ENCODE results near the gene NR4A3. TPM values are rescaled to one million over a fixed set of nuclear protein-coding genes. Genes with fewer than 3 reads are reported as not detected.
"Not testable (repeated sequence)": the region's sequence is repeated elsewhere in the genome, so short reads cannot be mapped to it uniquely, and the experiment has no call there.

NR4A3 gene
- polyA plus RNA-seq, 2 of the 4 experiments (the other 2 are of a cell fraction): 1.6 to 2.0 TPM

DNA sequence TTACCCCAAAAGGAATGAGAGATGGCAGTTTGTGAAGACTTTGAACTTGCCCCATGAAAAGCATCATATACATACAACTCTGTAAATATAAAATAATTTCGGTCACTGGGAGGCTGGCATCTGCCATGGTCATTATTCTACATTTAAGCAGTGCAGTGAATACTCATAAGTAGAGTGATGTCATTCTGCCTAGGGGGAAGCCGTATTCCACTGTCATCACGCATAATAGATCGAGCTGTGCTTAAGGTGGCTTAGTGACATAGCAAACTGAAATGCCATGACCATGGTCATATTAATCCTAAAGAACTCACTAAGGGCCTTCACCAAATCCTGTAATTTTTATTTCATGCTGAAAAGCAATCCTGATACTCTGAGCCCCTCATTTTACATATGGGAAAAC is 42.4 kb upstream of the NR4A3 start:
- ChIA-PET POLR2A (no interaction called here), CTCF (interaction anchor here (1.4 kb wide), 1 partner anchor 24 kb away, joined by 4 read pairs; no protein-coding TSS in a partner anchor)
- Histone ChIP-seq H3K4me1 (no peaks in the 10 kb centered on the region), H3K27ac (no peak overlapping the region), H3K9me3 (no peaks in the 10 kb centered on the region), H3K4me2 (no peak overlapping the region), H3K4me3 (no peak overlapping the region)
- ATAC-seq (no peak), FAIRE-seq (no peak), DNase-seq (ENCODE audit: low read depth in 1 of 2, low spot score in 1 of 2) (no peak)
- TF ChIP-seq CBX2 (IDR thresholded peaks at IDR 0.05; ENCODE audit: borderline replicate concordance, low read depth) (no peak), FOXS1 (CRISPR knock-in tag; IDR thresholded peaks at IDR 0.05) (no peak), ZFP36 (IDR thresholded peaks at IDR 0.05; ENCODE audit: borderline replicate concordance, partially characterized antibody) (no peak), RCOR1 (IDR thresholded peaks at IDR 0.05; ENCODE audit: low read depth, low read length) (no peak), PBX3 (IDR thresholded peaks at IDR 0.05) (no peak), MAZ (IDR thresholded peaks at IDR 0.05; ENCODE audit: borderline replicate concordance, low read depth, low read length) (no peak), BHLHE40 (IDR thresholded peaks at IDR 0.05; ENCODE audit: low read depth, low read length) (no peak), RFX5 (IDR thresholded peaks at IDR 0.05) (no peak), JUNB (IDR thresholded peaks at IDR 0.05) (no peak), HDAC2 (IDR thresholded peaks at IDR 0.05) (no peak), KDM1A (IDR thresholded peaks at IDR 0.05; ENCODE audit: low read depth) (no peak), ZC3H11A (IDR thresholded peaks at IDR 0.05) (no peak), CHD2 (IDR thresholded peaks at IDR 0.05; ENCODE audit: low read length, partially characterized antibody) (no peak), EHMT2 (IDR thresholded peaks at IDR 0.05; ENCODE audit: low read depth) (no peak), HOXB13 (CRISPR knock-in tag; IDR thresholded peaks at IDR 0.05; ENCODE audit: low read depth) (no peak), CEBPB (IDR thresholded peaks at IDR 0.05) (no peak)
- TF ChIP-seq, protein P1, sequence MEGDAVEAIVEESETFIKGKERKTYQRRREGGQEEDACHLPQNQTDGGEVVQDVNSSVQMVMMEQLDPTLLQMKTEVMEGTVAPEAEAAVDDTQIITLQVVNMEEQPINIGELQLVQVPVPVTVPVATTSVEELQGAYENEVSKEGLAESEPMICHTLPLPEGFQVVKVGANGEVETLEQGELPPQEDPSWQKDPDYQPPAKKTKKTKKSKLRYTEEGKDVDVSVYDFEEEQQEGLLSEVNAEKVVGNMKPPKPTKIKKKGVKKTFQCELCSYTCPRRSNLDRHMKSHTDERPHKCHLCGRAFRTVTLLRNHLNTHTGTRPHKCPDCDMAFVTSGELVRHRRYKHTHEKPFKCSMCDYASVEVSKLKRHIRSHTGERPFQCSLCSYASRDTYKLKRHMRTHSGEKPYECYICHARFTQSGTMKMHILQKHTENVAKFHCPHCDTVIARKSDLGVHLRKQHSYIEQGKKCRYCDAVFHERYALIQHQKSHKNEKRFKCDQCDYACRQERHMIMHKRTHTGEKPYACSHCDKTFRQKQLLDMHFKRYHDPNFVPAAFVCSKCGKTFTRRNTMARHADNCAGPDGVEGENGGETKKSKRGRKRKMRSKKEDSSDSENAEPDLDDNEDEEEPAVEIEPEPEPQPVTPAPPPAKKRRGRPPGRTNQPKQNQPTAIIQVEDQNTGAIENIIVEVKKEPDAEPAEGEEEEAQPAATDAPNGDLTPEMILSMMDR (IDR thresholded peaks at IDR 0.05): no peak
- TF ChIP-seq, protein P2, sequence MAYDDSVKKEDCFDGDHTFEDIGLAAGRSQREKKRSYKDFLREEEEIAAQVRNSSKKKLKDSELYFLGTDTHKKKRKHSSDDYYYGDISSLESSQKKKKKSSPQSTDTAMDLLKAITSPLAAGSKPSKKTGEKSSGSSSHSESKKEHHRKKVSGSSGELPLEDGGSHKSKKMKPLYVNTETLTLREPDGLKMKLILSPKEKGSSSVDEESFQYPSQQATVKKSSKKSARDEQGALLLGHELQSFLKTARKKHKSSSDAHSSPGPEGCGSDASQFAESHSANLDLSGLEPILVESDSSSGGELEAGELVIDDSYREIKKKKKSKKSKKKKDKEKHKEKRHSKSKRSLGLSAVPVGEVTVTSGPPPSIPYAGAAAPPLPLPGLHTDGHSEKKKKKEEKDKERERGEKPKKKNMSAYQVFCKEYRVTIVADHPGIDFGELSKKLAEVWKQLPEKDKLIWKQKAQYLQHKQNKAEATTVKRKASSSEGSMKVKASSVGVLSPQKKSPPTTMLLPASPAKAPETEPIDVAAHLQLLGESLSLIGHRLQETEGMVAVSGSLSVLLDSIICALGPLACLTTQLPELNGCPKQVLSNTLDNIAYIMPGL (CRISPR knock-in tag; IDR thresholded peaks at IDR 0.05; ENCODE audit: borderline replicate concordance): no peak
- 58% methylated on average over 4 of the region's 4 CpGs for WGBS (ENCODE audit: missing lambda C conversion rate)

GRCh38 chr9:99782349-99782748 is 39.3 kb upstream of the NR4A3 start:
- CTCF ChIA-PET; H3K27ac ChIP-seq; H3K4me3 ChIP-seq; H3K9me3 ChIP-seq; H3K4me2 ChIP-seq; POLR2A ChIA-PET; FAIRE-seq; H3K4me1 ChIP-seq; DNase-seq (ENCODE audit: low read depth in 1 of 2, low spot score in 1 of 2); ATAC-seq: not testable (repeated sequence)
- 17% methylated on average over 5 of the region's 5 CpGs for WGBS (ENCODE audit: missing lambda C conversion rate)

DNA sequence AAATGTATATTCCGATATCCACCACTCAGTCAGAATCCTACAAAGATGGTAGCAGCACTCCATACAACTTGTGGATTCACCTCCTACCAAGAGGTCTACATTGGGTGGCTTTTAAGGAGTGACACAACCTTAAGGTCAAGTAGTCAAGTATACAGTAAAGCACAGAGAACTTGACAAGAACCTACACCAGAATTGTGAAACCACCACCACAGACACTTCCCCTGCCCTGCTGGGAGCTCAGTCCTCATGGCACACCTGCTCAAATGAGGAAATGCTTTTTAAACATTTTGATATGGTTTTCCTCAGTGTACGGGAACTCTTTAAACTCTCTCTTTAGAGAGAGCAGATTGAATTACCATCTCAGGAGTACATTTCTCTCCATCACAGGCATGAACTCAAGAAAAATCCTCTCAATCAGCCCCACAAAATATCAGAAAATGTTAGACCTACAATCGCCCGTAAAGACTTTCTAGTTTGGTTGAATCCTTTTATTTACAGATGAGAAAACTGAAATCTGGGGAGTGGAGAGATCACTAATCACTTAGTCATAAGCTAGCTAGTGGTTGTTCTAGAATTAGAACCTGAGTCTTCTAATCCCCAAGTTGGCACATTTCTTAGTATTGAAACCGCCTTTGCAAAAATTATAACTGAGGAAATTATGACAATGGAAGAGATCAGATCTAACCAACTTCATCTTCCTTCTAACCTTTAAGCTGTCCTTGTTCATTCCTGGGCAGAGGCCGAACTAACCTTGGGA is 38.5 kb upstream of the NR4A3 start:
- ATAC-seq (no peak), DNase-seq (ENCODE audit: low read depth in 1 of 2, low spot score in 1 of 2) (no peak), FAIRE-seq (no peak)
- H3K9me3 ChIP-seq: no peaks in the 10 kb centered on the region
- WGBS (ENCODE audit: missing lambda C conversion rate): 43% methylated on average over 6 of the region's 6 CpGs
- H3K4me2 ChIP-seq: no peak overlapping the region
- POLR2A ChIA-PET: no interaction called here
- H3K4me1 ChIP-seq: no peaks in the 10 kb centered on the region
- no peak overlapping the region for H3K27ac ChIP-seq
- CTCF ChIA-PET: no interaction called here
- H3K4me3 ChIP-seq: no peak overlapping the region
- TF ChIP-seq EHMT2 (IDR thresholded peaks at IDR 0.05; ENCODE audit: low read depth) (no peak), ZFP36 (IDR thresholded peaks at IDR 0.05; ENCODE audit: borderline replicate concordance, partially characterized antibody) (no peak), KDM5A (IDR thresholded peaks at IDR 0.05) (no peak), NPAS2 (CRISPR knock-in tag; IDR thresholded peaks at IDR 0.05; ENCODE audit: borderline replicate concordance) (no peak), CBX2 (IDR thresholded peaks at IDR 0.05; ENCODE audit: borderline replicate concordance, low read depth) (no peak), RCOR1 (IDR thresholded peaks at IDR 0.05; ENCODE audit: low read depth, low read length) (no peak), ESRRA (IDR thresholded peaks at IDR 0.05; ENCODE audit: borderline replicate concordance, low read length) (no peak), E2F6 (IDR thresholded peaks at IDR 0.05; ENCODE audit: borderline replicate concordance, low read depth) (no peak), CBX8 (IDR thresholded peaks at IDR 0.05) (no peak), FOSB (CRISPR knock-in tag; IDR thresholded peaks at IDR 0.05) (no peak), NR3C1 (IDR thresholded peaks at IDR 0.05) (no peak), HOXB13 (CRISPR knock-in tag; IDR thresholded peaks at IDR 0.05; ENCODE audit: low read depth) (no peak), MAZ (IDR thresholded peaks at IDR 0.05; ENCODE audit: borderline replicate concordance, low read depth, low read length) (no peak), PHF8 (IDR thresholded peaks at IDR 0.05; ENCODE audit: borderline replicate concordance, low read depth) (no peak)
- TF ChIP-seq, protein P1 (IDR thresholded peaks at IDR 0.05): no peak
